Ascending aorta (tissue), 2 donors: ENCODE results near the gene ITLN2. TPM values are rescaled to one million over a fixed set of nuclear protein-coding genes. Genes with fewer than 3 reads are reported as not detected.
A peak's percentile ranks its signal among the peaks of the same experiment; 100 is the strongest.
"Not testable (repeated sequence)": the region's sequence is repeated elsewhere in the genome, so short reads cannot be mapped to it uniquely, and the experiment has no call there.

Experiments
- DNase-seq, 2 donors: peaks; one replicate each; pipeline ENCODE4 v3.0.0-alpha.2; 2019; ENCODE audit warnings: low spot score in 2 of 2
- H3K27ac ChIP-seq, 2 donors: fragments of 200-600 bp; sonication (generic); one replicate each; pipeline ENCODE4 v1.5.1; 2016 to 2017; ENCODE audit warnings: mild to moderate bottlenecking in 1 of 2
- H3K27me3 ChIP-seq: fragments of 200-600 bp; sonication (generic); one replicate; pipeline ENCODE4 v1.5.1; 2017
- H3K36me3 ChIP-seq, 2 donors: fragments of 200-600 bp; sonication (generic); one replicate each; pipeline ENCODE4 v1.5.1; 2016
- H3K4me1 ChIP-seq, 2 donors: fragments of 200-600 bp; sonication (generic); one replicate each; pipeline ENCODE4 v1.5.1; 2016 to 2017; ENCODE audit warnings: mild to moderate bottlenecking in 1 of 2
- H3K4me3 ChIP-seq, 2 donors: fragments of 200-600 bp; sonication (generic); one replicate each; pipeline ENCODE4 v1.5.1; 2016 to 2017; ENCODE audit warnings: mild to moderate bottlenecking in 1 of 2
- H3K9me3 ChIP-seq, 2 donors: fragments of 200-600 bp; sonication (generic); one replicate each; pipeline ENCODE4 v1.5.1; 2016
- intact Hi-C: fragments of 100-400 bp; cut with DNase I; formaldehyde crosslinking; loops from one replicate; pipeline ENCODE4 v1.15.1; 2023
- total RNA-seq: library from RNA; depleted of rRNA; stranded (reverse); fragments of >200 nt; gene quantifications from one replicate; pipeline ENCODE4 v1.1.0, GENCODE V29; 2016
- TF ChIP-seq, protein P1 (sequence below), 3 experiments: fragments of 200-600 bp in 2 of 3; fragments of 450-650 bp in 1 of 3; sonication (generic) in 2 of 3; IDR thresholded peaks; one replicate each; pipeline ENCODE4 v1.5.1; 2016 to 2019; ENCODE audit warnings: antibody characterized with exemption in 3 of 3, mild to moderate bottlenecking in 1 of 3, moderate library complexity in 1 of 3

The ITLN2 gene
- total RNA-seq, 1 donor from 2014 or later: not detected

DNA sequence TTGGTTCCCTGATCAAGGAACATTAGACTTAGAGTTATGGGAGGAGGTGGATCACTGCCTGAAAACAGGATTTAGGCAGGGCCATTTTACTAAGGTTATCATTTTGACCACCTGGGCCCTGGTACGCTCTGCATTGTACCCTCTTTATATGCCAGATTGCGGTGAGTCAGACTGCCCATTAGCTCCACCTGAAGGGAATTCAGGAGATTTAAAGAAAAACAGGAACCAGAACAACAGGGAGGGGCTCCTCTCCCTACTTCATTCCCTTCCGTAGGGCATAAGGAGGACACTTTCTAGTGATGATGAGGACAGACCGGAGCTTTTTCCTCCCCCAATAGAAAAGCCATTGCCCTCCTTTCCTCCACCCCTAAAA lies 49.0 kb downstream of the ITLN2 start:
- H3K36me3 ChIP-seq: no peaks in the 10 kb centered on the region
- intact Hi-C loops: no loop called here
- H3K4me1 ChIP-seq: peaks cover 0 to 3% of the 10 kb centered on the region in 2 donors
- H3K27me3 ChIP-seq: no peaks in the 10 kb centered on the region
- peak overlapping the region in 1 of 2 donors; percentile 13 for H3K27ac ChIP-seq
- H3K4me3 ChIP-seq: no peak overlapping the region
- DNase-seq: no peak
- TF ChIP-seq, protein P1, sequence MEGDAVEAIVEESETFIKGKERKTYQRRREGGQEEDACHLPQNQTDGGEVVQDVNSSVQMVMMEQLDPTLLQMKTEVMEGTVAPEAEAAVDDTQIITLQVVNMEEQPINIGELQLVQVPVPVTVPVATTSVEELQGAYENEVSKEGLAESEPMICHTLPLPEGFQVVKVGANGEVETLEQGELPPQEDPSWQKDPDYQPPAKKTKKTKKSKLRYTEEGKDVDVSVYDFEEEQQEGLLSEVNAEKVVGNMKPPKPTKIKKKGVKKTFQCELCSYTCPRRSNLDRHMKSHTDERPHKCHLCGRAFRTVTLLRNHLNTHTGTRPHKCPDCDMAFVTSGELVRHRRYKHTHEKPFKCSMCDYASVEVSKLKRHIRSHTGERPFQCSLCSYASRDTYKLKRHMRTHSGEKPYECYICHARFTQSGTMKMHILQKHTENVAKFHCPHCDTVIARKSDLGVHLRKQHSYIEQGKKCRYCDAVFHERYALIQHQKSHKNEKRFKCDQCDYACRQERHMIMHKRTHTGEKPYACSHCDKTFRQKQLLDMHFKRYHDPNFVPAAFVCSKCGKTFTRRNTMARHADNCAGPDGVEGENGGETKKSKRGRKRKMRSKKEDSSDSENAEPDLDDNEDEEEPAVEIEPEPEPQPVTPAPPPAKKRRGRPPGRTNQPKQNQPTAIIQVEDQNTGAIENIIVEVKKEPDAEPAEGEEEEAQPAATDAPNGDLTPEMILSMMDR (IDR thresholded peaks at IDR 0.05): no peak
- H3K9me3 ChIP-seq: no peaks in the 10 kb centered on the region

DNA sequence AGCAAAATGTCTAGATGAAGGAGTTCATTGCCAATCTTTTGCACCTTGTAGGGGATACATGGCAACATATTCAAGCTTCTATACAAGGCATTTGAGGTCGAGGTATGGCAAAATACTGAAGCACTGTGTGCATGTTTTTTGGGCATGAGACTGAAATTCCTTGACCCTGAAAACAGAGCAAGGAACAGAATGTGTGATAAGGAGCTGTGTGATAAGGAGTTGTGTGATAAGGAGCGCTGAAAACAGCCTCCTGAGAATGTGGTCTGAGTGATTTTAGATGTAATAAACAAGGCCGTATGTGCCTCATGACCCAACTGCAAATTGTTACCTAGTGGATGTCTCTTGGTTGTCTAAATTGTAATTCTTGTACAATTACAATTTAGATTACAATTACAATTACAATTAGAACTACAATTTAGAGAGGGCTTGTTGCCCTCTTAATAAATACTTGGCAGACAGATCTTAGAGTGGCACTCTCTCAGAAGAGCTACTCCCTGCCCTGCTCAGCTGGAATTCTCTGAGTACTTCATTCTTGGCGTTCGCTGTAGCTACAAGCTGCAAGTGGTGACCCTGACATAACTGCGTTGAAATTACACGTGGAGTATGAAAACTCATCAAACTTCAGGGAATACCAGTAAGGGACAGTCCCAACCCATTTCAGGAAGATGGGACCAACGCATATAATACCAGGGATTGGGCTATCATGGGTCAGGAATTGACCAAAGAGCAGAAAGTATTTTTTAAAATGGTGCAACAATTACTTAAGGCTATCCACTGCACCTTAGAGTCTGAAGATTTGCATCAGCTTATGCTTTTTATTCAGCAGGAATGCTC lies 49.6 kb downstream of the ITLN2 start:
- intact Hi-C loops: no loop called here
- no peak overlapping the region for H3K4me3 ChIP-seq
- no peaks in the 10 kb centered on the region for H3K36me3 ChIP-seq
- H3K27me3 ChIP-seq: no peaks in the 10 kb centered on the region
- H3K27ac ChIP-seq: peak overlapping the region in 1 of 2 donors; percentile 13
- no peaks in the 10 kb centered on the region for H3K9me3 ChIP-seq
- TF ChIP-seq, protein P1 (IDR thresholded peaks at IDR 0.05): no peak
- no peak for DNase-seq
- H3K4me1 ChIP-seq: peaks cover 0 to 3% of the 10 kb centered on the region in 2 donors

DNA sequence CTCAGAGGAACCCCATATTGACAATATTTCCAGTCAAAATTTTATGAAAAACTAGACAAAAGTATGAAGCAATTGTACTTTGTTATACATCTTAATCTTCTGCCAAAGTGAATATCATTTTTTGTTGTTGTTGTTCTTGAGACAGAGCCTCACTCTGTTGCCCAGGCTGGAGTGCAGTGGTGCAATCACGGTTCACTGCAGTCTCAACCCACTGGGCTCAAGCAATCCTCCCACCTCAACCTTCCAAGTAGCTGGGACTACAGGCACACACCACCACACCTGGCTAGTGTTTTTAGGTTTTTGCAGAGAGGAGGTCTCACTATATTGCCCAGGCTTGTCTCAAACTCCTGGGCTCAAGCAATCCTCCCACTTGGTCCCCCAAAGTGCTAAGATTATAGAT lies 52.4 kb downstream of the ITLN2 start:
- H3K4me1 ChIP-seq, H3K36me3 ChIP-seq, H3K4me3 ChIP-seq, H3K27me3 ChIP-seq, H3K27ac ChIP-seq, intact Hi-C loops, H3K9me3 ChIP-seq, DNase-seq: not testable (repeated sequence)

DNA sequence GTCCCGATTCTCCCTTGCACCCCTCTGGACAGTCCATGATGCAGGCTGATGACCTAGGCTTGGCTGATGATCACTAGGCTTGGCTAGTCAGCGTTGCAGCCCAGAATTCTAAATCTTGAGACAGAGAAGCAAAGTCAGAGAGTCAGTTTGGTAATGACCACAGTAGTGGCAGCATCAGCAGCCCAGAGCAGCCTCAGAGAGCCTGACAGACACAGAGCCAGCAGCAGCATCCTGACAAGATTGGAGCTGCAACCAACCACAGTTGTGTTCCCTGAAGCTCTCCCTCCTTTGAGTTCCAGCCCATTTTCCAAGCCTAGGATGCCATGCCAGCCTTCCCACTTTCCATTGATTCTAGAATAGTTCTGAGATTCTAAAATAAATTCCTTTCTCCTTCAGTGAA lies 52.8 kb downstream of the ITLN2 start:
- Histone ChIP-seq H3K4me1 (no peaks in the 10 kb centered on the region), H3K9me3 (no peaks in the 10 kb centered on the region), H3K4me3 (no peak overlapping the region), H3K27ac (no peak overlapping the region), H3K36me3 (no peaks in the 10 kb centered on the region), H3K27me3 (no peaks in the 10 kb centered on the region)
- TF ChIP-seq, protein P1 (IDR thresholded peaks at IDR 0.05): no peak
- intact Hi-C loops: no loop called here
- DNase-seq: no peak

DNA sequence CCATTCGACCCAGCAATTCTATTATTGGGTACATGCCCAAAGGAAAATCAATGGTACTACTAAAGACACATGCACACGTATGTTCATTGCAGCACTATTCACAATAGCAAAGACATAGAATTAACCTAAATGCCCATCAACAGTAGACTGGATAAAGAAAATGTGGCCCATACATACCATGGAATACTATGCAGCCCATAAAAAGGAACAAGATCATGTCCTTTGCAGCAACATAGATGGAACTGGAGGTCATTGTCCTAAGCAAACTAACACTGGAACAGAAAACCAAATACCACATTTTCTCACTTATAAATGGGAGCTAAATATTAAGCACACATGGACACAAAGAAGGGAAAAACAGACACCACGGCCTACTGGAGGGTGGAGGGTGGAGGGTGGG lies 53.9 kb downstream of the ITLN2 start:
- H3K27me3 ChIP-seq, DNase-seq, H3K4me3 ChIP-seq, H3K9me3 ChIP-seq, H3K27ac ChIP-seq, H3K4me1 ChIP-seq, intact Hi-C loops, H3K36me3 ChIP-seq: not testable (repeated sequence)

Other genes starting within 250 kb of the ITLN2 start
- not detected for gene CD48, start 243.0 kb downstream of the ITLN2 start, total RNA-seq
- gene SLAMF7, start 215.6 kb downstream of the ITLN2 start, total RNA-seq: not detected
- gene LY9, start 158.6 kb downstream of the ITLN2 start, total RNA-seq: 0.11 TPM
- gene CD244, start 91.9 kb downstream of the ITLN2 start, total RNA-seq: not detected
- gene ITLN1, start 69.6 kb downstream of the ITLN2 start, total RNA-seq: 2.2 TPM
- 19.9 TPM for gene F11R, start 66.3 kb upstream of the ITLN2 start, total RNA-seq
- gene TSTD1, start 84.2 kb upstream of the ITLN2 start, total RNA-seq: not detected
- 68.5 TPM for gene USF1, start 91.2 kb upstream of the ITLN2 start, total RNA-seq
- gene ARHGAP30, start 115.1 kb upstream of the ITLN2 start, total RNA-seq: 14.7 TPM
- not detected for gene NECTIN4, start 134.7 kb upstream of the ITLN2 start, total RNA-seq
- 0.32 TPM for gene KLHDC9, start 143.6 kb upstream of the ITLN2 start, total RNA-seq
- 16.3 TPM for gene PFDN2, start 163.2 kb upstream of the ITLN2 start, total RNA-seq
- gene NIT1, start 163.3 kb upstream of the ITLN2 start, total RNA-seq: 44.9 TPM
- gene DEDD, start 177.9 kb upstream of the ITLN2 start, total RNA-seq: 27.8 TPM
- 3.3 TPM for gene UFC1, start 199.2 kb upstream of the ITLN2 start, total RNA-seq
- 31.9 TPM for gene USP21, start 204.7 kb upstream of the ITLN2 start, total RNA-seq
- 4.8 TPM for gene PPOX, start 211.6 kb upstream of the ITLN2 start, total RNA-seq
- 26.9 TPM for gene B4GALT3, start 222.7 kb upstream of the ITLN2 start, total RNA-seq
- 109 TPM for gene ADAMTS4, start 244.2 kb upstream of the ITLN2 start, total RNA-seq
- 107 TPM for gene NDUFS2, start 247.6 kb upstream of the ITLN2 start, total RNA-seq